NCI-H1092 (cell line): ENCODE data around the gene NCL.
"Not testable (repeated sequence)": the region's sequence is repeated elsewhere in the genome, so short reads cannot be mapped to it uniquely, and the experiment has no call there.

Source experiments
- DNase-seq: peaks from one replicate; lab custom pipeline; 2025; lab: John Stamatoyannopoulos, UW

The NCL gene

DNA sequence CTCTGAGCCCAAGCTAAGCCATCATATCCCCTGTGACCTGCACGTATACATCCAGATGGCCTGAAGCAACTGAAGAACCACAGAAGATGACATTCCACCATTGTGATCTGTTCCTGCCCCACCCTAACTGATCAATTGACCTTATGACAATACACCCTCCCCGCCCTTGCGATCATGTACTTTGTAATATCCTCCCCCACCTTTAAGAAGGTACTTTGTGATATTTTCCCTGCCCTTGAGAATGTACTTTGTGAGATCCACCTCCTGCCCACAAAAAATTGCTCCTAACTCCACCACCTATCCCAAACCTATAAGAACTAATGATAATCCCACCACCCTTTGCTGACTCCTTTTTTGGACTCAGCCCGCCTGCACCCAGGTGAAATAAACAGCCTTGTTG is 33.8 kb downstream of the NCL start:
- DNase-seq, result not testable (repeated sequence)

DNA sequence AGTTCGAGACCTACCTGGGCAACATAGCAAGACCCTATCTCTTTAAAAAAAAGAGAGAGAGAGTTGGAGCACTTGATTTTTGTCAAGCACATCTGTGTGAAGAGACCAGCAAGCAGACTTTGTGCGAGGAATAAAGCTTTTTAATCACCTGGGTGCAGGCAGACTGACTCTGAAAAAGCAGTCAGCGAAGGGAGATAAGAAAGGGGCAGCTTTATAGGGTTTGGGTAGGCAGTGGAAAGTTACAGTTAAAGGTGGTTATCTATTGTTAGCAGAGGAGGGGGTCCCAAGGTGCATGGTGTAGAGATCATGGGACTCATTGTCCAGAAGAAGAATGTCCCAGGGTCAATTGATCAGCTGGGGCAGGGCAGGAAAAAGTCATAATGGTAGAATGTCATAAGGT is 34.4 kb downstream of the NCL start:
- DNase-seq, result no peak

DNA sequence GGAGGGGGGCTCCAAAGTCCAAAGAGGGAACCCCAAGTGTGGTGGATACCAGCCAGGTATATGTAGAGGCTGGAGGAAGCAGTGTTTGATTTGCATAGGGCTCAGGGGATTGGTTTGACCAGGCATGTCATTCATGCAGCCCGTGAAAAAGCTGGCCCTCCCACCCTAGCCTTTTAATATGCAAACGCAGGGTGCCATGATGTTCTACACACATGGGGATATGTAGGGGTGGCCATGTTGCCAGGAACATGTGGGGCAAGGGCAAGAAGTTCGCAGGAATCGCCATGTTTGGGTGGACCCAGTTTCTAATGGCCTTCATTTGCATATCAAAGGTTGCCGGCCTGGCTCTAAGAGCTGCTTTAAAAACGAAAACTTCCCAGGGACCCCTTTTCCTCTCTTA is 35.1 kb downstream of the NCL start:
- DNase-seq, result no peak

- no peak for DNase-seq
Measured at GRCh38 chr2:231427116-231427515, 37.2 kb downstream of the NCL start.

DNA sequence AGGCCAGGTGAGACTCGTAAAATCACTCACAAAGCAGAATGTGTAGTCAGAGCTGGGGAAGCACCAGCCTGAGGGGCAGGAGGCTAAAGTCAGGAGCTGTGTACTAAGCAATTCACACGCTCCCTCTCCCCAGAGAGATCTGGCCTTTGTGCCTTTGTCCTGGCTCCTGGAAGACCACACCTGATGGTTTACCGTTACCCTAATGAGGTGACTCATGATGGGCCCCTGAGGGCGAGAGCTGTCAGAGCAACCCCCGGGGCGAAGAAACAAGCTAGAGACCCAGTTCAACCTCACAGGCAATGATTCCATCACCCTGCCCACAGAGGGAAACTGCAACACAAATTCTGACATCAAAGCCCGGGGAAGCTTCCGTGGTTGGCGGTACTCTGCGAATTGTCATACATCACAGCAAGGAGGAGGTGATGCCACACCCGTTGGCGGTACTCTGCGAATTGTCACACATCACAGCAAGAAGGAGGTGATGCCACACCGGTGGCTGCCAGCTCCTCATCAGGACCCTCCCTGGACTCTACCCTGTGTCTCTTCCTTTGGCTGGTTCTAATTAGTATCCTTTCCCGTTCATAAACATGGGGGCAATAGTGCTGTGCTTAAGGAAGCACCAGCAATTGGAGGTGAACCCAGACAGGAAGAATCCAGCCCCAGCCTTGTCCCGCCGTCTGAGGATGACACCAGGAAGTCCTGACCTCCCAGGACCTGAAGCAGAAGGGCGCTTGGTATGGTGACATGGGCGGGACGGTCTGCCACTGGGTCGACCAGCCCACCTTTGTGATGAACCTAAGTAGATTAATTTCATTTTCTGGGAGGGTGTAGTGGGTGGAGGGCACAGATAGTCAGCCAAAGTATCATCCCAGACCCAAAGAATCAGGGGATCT is 38.2 kb downstream of the NCL start:
- DNase-seq, result no peak

- DNase-seq, result no peak
Measured at GRCh38 chr2:231425291-231425810, 38.9 kb downstream of the NCL start.

GRCh38 chr2:231423176-231423575 is 41.1 kb downstream of the NCL start:
- DNase-seq, result no peak

DNA sequence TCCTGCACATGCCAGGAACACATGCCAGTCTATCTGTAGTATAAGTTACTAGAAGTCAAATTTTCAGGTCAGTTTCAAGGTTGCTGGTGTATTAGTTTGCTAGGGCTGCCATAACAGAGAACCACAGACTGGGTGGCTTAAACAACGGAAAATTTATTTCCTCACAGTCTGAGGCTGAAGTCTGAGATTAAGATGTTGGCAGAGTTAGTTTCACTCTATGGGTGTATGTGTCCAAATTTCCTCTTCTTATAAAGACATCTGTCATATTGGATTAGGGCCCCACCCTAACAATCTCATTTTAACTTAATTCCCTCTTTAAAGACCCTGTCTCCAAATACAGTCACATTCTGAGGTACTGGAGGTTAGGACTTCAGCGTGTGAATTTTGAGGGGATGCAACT is 42.2 kb downstream of the NCL start:
- DNase-seq, result no peak

DNA sequence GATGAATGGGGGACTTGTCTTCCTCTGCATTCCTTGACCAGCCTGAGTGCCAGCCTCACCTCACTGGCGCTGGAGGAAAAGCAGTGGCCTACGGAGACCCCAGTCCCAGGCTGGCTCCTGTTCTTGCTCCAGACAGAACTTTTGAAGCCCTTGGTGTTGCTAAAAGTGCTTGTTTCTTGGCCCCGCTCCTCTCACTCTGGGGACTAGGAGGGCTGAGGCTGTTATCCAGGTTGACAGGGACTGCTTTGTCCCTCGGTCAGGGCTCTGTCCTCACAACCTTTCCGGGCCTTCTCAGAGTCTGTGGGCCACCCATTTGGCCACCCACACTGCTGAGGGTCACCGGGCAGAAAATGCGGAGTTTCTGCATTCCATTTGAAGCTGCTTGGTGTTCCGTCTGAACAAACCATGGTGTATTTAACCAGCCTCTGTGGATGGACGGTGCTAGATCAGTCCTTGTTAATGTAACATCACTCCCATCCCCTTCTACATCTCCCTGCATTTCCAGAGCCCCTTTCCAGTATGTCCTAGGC is 43.2 kb downstream of the NCL start:
- no peak for DNase-seq

GRCh38 chr2:231418820-231419640 is 45.3 kb downstream of the NCL start:
- no peak for DNase-seq

GRCh38 chr2:231415029-231415428 is 49.3 kb downstream of the NCL start:
- DNase-seq, result no peak

- DNase-seq, result no peak
Measured at GRCh38 chr2:231413921-231414476, 50.3 kb downstream of the NCL start.

DNA sequence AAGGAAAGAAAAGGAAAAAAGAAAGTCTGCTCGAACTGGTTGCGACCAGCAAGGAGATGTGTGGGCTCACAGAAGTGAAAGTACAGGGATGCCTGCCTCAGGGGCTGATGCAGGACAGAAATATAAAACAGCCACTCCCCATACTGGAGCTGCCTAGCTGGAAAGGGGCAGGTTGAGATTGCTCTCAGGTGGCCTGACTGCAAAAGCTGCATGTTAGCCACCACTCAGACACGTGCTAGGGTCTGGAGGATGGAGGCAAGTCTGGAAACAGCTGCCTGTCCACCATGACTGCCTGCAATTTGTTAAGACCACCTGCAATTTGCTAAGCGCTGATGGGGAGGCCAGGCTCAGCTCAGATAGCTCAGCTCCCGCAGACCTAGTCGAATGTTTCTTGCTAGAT is 50.8 kb downstream of the NCL start:
- no peak for DNase-seq

- DNase-seq, result no peak
Measured at GRCh38 chr2:231412618-231412963, 51.7 kb downstream of the NCL start.

DNA sequence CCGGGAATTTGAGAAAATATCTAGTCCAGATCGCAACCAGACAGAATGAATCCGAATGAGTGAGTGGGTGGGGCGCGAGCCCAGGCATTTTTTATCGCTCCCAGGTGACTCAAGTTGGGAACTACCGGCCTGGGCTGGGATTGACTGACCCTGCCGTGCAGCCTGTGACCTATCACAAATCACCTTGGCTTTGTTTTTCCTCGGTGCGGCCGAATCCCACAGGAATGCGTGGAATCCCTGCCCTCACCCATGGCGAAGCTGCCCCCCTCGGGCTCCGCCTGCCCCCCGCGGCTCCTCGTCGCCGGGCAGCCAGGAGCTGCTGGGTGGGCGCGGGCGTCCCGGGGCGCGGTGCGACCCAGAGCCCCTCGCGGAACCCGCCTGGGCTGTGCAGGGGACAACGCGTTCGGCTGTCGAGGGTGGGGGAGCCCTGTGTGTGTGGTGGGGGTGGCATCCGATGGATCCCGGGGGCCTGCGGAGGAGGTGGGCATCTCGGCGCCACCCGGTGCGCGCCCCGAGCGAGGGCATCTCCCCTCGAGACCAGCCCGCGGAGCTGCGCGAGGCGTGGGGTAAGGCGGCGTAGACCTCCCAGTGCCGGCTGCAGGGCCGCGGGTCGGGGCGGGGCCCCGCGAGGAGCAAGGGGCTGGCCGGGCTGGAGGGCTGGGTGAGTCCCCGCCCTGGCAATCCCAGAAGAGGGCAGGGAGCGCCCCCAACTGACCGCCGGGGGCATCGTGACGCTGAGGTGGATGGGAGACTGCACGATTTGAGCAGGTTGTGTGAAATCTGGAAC is 52.3 kb downstream of the NCL start:
- DNase-seq, result peak; percentile 13

- DNase-seq, result no peak
Measured at GRCh38 chr2:231411237-231411636, 53.0 kb downstream of the NCL start.

GRCh38 chr2:231410293-231411004 is 53.8 kb downstream of the NCL start:
- DNase-seq, result no peak

DNA sequence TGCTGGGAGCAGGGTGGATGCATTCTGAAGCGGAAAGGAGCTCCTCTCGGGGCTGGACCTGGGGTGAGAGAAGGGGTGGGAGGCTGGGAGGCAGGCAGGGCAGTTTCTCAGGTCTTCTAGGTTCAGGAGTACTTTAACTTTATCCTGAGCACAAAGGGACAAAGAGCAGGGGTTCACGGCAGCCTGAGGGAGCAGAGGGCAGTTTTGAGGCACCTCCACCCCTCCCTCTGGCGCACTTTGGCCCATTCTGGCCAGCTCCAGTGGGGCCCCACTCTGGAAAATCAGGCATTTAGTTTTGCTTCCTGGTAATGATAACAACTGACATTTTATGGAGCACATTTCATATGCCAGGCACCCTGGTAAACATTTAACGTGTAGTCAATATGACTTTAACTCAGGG is 54.5 kb downstream of the NCL start:
- no peak for DNase-seq

DNA sequence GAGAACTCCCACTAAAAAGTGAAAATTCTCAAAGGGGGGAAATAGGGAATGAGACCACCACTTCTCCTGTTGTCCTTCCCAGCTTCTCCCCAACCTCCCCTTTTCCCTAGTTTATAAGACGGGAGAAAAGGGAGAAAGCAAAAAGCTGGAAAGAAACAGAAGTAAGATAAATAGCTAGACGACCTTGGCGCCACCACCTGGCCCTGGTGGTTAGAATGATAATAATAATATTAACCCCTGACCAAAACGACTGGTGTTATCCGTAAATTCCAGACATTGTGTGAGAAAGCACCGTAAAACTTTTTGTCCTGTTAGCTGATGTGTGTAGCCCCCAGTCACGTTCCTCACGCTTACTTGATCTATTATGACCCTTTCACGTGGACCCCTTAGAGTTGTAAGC is 56.0 kb downstream of the NCL start:
- DNase-seq, result not testable (repeated sequence)

DNA sequence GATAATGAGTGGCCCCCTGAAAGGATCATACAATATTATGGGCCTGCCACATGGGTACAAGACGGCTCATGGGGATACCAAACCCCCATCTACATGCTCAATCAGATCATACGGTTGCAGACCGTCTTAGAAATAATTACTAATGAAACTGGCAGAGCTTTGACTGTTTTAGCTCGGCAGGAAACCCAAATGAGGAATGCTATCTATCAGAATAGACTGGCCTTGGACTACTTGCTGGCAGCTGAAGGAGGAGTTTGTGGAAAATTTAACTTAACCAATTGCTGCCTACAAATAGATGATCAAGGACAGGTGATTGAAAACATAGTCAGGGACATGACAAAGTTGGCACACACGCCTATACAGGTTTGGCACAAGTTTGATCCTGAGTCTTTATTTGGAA is 56.6 kb downstream of the NCL start:
- DNase-seq, result not testable (repeated sequence)
